ENCODE data around the gene ZFYVE28.

- TF ChIP-seq CTCF (IDR thresholded peaks at IDR 0.05) (no peak), POLR2AphosphoS5 (IDR thresholded peaks at IDR 0.05; ENCODE audit: insufficient read depth in 1 of 2, low read depth in 1 of 2) (no peak)
Observed at GRCh38 chr4:2427383-2428334, 9.2 kb upstream of the ZFYVE28 start.

Measured in vagina (tissue), 2 donors.